IPS-NIHi7 (cell line): ENCODE data around the gene PIGQ.

ENCODE experiments used
- DNase-seq: peaks from one replicate; pipeline ENCODE4 v3.0.0; 2012; ENCODE audit warnings: mixed read lengths; ENCODE audit errors: extremely low spot score

The PIGQ gene

GRCh38 chr16:555528-556473 is 14.0 kb upstream of the PIGQ start:
- no peak for DNase-seq

GRCh38 chr16:556474-557173 is 13.1 kb upstream of the PIGQ start:
- DNase-seq, result no peak

- DNase-seq, result no peak
These were observed 12.1 kb upstream of the PIGQ start for GRCh38 chr16:557463-558297.

- no peak for DNase-seq
These were observed 11.3 kb upstream of the PIGQ start for GRCh38 chr16:558298-559020.

GRCh38 chr16:559021-559380 is 10.8 kb upstream of the PIGQ start:
- no peak for DNase-seq

GRCh38 chr16:559411-560203 is 10.2 kb upstream of the PIGQ start:
- peak; percentile 59 for DNase-seq

- no peak for DNase-seq
These were observed 9.5 kb upstream of the PIGQ start, which contains the start of gene PRR35 for GRCh38 chr16:560204-560700. Gene PRR35, plus strand, starts transcription at chr16:560394. Its CDS starts 2,901 bp downstream, at chr16:563295.

- DNase-seq, result no peak
These were observed 8.9 kb upstream of the PIGQ start for GRCh38 chr16:560701-561412.

GRCh38 chr16:561413-561794 is 8.4 kb upstream of the PIGQ start:
- no peak for DNase-seq

GRCh38 chr16:561957-562938 is 7.5 kb upstream of the PIGQ start:
- no peak for DNase-seq

- no peak for DNase-seq
These were observed 6.6 kb upstream of the PIGQ start for GRCh38 chr16:563072-563644.

GRCh38 chr16:564690-565418 is 4.9 kb upstream of the PIGQ start:
- no peak for DNase-seq

- DNase-seq, result no peak
These were observed 4.1 kb upstream of the PIGQ start for GRCh38 chr16:565419-566330.

GRCh38 chr16:566475-567372 is 3.0 kb upstream of the PIGQ start, which contains the start of gene NHLRC4:
Gene NHLRC4, plus strand, starts transcription at chr16:567005. Its CDS starts 1,043 bp downstream, at chr16:568048.
- DNase-seq, result peak; percentile 85
